Stimulated activated CD8-positive, alpha-beta memory T cell treated with anti-CD3 and anti-CD28 coated beads, Interleukin-7, amount 100 ng/mL, for 4 hours (primary cell): ENCODE results near the gene ATP2A2.
"Not testable (repeated sequence)": the region's sequence is repeated elsewhere in the genome, so short reads cannot be mapped to it uniquely, and the experiment has no call there.

Experiments
- DNase-seq, 2 donors: peaks; one replicate each; pipeline ENCODE4 v3.0.0-alpha.2; 2020; ENCODE audit warnings: low read depth in 2 of 2

ATP2A2 gene

DNA sequence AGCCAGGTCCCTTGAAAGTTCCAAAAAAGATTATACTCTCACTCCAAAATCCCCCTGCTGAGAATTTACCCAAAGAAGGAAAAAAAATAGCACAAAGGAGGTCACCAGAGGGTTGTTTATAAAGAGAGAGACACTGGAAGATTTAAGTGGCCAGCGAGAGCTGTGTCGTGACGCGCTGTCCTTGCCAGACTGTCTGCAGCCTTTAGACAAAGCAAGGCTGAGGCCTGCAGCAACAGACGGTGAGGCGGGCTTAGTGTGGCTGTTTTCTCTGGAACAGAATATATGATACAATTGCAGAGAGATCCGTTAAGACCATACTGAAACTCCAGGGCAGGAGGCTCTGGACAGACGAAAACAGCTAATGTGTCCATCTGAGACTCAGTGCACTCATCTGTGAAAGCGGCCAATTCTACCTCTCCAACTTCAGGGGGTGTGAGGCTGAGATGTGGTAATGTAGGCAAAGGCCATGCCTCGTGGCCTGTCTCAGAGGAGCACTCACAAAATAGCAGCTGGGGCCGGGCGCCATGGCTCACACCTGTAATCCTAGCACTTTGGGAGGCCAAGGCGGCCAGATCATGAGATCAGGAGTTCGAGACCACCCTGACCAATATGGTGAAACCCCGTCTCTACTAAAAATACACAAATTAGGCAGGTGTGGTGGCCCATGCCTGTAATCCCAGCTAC is 86.3 kb downstream of the ATP2A2 start:
- DNase-seq, result no peak

DNA sequence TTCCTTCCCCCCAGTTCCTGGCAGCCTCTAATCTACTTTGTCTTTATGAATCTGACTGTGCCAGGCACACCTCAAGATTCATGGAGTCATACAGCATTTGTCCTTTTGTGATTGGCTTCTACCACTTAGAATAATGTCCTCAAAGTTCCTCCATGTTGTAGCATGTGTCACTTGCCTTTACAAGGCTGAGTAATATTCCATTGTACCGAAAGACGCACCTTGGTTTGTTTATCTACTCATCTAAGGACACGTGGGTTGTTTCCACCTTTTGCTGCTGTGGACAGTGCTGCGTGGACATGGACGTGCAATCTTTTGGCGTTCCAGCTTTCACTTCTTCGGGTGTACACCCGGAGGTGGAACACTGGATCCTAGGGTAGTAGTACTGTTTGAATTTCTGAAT is 88.9 kb downstream of the ATP2A2 start:
- DNase-seq, result no peak

- DNase-seq, result no peak
These were observed 89.7 kb downstream of the ATP2A2 start for GRCh38 chr12:110370732-110371231.

- DNase-seq, result no peak
These were observed 90.5 kb downstream of the ATP2A2 start for GRCh38 chr12:110371408-110372055.

DNA sequence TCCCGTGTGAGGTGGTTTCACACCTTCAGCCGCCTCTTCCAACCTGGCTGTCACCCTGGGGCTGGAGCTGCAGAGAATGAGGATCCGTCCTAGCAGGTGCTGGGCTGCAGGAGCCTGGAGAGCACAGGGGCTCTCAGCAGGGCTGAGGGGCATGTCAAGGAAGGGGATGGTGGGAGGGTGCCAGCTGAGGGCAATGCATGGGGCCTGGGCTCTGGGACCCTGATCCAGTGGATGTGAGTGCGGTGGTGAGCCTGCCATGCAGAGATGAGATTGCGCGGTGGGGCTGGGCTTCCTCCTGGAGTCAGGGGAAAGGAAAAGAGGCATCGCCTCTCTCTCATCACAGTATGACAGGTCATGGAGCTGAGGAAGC is 91.0 kb downstream of the ATP2A2 start:
- DNase-seq, result no peak

DNA sequence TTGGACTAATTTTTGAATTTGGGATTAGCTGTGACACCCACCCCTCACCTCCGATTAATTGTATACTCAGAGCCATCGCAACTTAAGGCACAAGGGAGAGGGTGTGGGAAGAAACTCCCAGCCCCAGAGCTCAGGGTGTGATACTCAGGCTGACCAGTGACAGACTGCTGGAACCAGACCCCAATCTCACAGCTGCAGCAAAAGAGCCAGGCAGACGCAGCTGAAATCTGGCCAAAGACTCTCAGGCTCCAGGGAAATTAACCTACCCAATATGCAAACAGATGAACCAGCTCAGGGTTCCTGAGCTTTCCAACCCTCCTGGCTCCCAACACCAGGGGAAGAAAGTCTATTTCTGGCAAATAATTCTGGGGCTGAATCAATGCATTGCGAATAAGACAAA is 92.0 kb downstream of the ATP2A2 start:
- no peak for DNase-seq

DNA sequence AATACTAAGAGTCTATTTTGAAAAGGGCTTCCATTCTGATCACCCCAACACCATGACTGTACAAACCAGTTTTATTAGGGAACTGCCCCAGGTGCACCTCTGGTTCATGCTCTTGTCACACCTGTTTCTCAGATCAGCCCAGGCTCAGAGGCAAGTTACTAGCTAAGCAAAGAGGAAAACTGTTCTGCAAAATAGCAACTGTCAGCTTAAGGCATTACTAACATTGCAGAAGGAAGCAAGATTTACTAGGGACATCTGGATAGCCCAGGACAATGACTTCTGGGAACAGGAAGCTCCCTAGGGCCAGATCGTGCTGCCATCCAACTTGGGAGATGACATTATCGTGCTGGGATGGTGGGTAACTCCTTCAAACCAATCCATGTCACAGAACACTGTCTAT is 92.4 kb downstream of the ATP2A2 start:
- DNase-seq, result no peak

DNA sequence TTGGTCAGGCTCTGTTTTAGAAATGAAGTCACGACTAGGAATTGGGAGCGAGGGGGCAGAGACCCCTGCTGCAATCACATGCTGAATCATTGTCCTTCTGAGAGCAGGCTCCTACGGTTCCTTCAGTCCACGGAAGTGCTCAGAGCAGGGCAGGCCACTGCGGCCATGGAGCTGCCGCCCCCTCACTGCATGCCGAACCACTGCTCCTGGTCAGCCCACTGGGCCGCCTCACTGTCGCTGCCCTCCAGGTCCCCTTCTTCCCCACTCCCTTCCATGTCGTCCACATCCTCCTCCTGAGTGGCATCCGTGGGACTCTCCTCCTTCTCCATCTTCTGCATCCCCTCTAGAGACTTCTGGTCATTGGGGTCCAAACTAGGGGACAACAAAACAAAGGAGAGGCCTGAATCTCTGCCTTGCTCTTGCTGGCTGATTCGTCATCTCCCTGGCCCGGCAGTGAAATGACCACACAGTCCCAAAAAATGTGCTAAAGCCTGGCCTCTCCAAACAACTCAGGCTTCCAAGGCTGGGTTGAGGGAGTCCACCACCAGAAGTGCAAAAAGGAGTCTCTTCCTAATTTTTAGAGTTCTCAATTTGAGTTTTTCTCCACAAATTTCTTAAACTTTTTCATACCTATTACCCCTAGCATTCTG is 93.0 kb downstream of the ATP2A2 start:
- DNase-seq, result no peak

DNA sequence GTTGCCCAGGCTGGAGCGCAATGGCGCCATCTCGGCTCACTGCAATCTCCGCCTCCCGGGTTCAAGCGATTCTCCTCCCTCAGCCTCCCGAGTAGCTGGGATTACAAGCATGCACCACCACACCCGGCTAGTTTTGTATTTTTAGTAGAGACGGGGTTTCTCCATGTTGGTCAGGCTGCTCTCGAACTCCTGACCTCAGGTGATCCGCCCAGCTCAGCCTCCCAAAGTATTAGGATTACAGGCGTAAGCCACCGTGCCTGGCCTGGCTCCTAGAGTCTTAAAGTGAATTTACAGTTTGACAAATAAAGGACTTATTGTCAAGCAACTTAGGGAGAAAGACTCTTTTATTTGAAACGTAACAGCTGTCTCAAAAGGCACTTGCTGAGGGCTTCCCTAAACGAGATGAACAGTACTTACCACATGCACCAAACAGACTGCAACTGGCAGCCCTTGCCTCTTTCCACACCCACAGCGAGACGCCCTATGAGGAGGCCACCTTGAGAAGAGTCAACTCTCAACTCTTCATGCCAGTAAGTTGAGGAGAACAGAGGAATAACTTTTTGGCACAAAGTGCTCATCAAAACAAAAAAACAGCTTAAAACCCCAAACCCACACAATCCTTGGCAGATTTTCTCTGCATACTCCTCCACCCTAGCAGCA is 97.2 kb downstream of the ATP2A2 start:
- DNase-seq, result not testable (repeated sequence)

DNA sequence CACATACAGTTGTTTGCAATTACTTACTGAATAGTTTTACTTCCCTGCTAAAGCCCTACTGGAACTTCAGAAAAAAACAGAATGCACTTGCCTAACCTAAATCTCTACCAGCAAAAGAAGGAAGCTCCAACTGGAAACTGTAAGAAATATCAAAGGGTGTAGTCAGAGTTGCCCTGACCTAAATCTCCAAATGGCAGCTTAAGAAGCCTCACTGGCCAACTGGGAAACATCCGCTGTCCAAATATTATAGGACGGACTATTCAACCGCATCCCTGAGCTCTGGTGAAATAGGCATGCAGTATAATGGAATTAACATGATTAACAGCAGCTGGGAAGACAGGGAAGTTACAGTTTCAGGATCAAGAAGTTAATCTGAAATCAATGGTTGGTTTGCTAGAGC is 98.2 kb downstream of the ATP2A2 start:
- DNase-seq, result no peak

- DNase-seq, result no peak
These were observed 98.6 kb downstream of the ATP2A2 start for GRCh38 chr12:110379631-110380030.

DNA sequence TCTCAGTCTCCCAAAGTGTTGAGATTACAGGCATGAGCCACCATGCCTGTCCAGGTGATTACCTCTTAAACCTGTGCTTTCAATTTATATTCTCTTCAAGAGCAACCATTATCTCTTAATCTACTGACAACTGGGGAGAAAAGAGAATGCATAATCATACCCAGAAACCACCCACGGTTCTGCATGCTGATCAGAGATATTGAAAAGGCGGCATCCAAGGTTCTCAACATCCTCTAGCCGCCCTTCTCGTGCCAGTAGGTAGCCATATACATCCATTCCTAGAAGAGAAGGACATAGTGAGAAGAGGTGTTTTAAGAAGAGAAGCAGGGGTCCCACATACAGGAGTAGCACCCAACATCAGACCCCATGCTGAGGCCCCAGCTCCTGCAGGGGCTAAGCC is 101.6 kb downstream of the ATP2A2 start:
- DNase-seq, result no peak
